Germinal center (tissue), 1 donor: ENCODE results near the gene CD59.

ENCODE experiments used
- DNase-seq: peaks from one replicate; pipeline ENCODE4 v3.0.0; 2012; ENCODE audit warnings: mixed read lengths, low spot score

Gene CD59

DNA sequence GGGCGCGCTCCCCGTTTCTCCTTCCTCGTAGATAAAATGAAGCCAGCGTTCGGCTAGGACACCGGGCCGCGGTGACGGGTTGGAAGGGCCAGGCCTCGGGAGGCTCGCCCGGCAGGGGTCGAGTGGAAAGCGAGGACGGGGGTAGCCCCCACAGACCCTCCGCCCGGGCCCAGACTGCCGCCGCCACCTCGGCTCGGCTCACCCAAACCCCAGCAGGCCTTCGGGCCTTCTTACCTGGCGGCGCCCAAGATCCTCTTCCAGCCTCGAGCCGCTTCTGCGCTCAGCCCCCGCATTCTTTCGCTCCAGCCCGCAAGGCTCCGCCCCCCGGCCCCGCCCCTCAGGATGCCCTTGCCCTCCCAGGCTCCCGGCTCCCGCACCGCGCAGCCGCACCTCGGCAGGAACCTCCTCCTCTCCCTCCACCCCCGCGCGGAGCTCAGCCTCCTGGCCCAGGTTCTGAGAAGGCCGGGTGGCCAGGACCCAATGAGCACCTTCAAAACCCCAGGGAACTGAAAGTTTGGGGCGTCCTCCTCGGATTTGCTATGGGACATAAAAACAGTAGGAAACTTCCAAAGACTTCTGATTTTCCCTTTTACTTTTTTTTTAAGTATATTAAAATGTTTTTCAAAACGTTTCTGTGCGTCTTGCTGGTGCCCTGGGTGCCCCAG, at the start of gene CD59:
Gene CD59, minus strand, starts transcription at position 276 of the 665 bp plus-strand sequence. CDS start 13,978 bp downstream, outside the sequence.
- peak; percentile 90 for DNase-seq

DNA sequence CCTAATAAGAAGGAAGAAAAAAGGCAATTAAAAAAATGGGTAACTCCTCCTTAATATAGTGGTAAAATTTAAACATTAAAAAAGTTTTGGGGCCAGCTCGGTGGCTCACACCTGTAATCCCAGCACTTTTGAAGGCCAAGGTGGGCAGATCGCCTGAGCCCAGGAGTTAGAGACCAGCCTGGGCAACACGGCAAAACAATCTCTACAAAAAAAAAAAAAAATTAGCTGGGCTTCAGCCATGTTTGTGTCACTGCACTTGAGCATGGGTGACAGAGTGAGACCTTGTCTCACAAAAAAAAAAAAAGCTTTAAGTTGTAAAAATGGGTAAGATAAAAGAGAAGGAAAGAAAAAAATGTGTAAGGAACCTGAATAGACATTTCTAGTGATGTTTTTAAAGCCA, 49.4 kb upstream of the CD59 start:
- DNase-seq: no peak

DNA sequence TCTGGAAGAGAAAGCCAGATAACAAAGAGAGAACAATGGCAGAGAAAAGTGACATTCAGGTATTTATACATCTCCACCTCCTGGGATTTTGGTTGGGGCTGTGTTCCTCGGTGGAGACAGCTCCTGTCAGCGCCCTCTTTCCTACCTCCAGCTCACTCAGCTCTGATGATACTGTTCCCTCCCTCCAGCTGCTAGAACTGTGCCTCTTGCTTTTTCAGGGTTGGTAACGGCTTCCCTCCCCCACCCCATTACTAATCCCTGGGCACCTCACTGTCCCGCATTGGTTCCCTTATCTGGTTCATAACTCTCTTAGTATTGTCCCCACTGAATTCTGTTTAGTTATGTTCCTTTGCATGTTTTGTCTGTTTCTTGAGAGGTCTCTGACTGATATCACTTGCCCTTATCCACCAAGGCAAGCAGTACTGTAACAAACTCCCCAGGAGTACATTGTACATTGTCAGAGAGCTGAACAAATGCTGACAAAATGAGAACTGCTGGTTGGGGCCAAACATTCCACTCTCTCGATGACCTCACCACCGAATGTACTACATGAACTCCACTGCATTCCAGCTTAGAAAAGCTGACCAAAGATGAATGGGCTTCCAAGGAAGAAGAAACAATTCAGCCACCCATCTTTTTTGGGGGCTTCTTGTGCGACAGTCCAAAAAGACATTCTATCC, 43.8 kb upstream of the CD59 start:
- no peak for DNase-seq

- no peak for DNase-seq
These were observed 42.5 kb upstream of the CD59 start for GRCh38 chr11:33778675-33779074.

DNA sequence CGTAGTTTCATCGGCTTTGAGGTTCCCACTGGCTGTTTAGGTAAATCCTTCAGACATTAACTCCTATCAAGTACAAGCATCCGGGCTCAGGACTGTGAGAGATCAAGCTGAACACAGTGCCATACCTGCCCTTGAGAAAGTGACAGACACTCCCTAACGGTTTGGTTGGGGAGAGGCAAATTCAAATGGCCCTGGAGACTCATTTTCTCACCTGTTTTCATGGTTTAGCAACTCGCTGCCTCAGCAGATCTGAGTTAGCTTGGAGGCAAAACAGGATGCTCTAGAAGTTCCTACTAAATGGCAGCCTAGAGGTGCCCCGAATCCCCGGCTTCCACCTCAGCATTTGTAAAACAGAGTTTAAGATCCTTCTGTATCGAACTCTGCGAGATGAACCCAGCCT, 41.7 kb upstream of the CD59 start:
- DNase-seq: no peak

DNA sequence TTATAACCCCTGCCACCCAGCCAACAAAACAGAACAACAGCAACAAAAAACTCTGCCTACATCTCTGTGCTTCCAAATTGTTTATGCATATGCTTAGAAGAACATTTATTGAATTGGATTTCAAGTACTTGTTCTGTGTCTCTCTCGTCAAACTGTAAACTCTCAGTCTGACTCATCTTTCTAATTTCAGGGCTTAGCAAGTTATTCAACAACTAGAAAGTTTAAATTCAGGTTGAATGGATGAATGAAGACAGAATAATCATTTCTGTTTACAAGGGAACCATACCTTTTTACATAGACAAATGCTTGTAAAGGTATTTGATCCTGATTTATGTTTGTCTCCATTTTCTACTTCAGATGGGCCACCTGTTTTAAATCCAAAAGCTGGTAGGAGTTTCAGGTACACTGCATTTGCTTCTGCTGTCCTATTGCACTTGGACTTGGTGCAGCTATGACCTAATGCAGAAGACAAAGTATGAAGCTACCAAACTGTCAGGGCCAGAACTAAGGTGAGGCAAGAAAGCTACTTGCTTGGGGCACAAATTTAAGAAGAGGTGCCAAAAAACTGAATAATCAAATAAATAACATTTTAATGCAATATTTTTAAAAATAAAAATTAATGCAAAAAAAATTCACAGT, 39.7 kb upstream of the CD59 start:
- DNase-seq: no peak

- no peak for DNase-seq
These were observed 39.2 kb upstream of the CD59 start for GRCh38 chr11:33775467-33775807.

DNA sequence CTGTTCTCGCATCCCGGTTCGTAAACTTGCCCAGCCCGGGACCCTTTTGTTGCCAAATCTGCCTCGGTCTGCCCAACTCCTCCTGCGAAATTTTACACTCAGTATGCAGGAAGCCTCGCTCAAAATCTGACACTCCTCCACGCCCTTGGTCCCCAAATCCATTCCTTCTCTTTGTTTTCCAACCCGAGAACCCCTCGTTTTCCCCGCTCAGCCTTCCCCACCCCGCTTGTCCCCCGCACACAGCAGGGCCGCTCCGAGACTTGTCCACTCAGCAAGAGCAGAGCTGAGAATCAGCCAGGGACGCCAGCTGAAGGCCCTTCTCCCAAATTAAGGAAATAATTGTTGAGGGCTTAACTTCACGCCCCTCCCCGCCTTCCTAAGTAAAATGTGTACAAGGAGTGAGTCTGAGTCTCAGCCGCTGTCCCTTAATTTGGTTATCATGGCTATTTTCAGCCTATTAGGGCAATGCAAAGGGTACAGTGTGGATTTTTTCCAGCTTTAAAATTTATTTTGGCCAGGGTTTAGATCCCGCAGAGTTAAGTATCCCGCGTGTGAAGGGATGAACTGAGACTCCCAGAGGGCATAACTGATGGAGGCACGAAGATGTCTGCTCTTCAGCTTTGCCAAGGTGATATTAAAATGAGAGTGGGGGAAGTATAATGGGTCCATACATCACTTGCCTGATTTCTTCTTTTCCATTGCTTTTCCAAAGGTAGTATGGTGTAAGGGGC, 38.7 kb upstream of the CD59 start:
- no peak for DNase-seq

DNA sequence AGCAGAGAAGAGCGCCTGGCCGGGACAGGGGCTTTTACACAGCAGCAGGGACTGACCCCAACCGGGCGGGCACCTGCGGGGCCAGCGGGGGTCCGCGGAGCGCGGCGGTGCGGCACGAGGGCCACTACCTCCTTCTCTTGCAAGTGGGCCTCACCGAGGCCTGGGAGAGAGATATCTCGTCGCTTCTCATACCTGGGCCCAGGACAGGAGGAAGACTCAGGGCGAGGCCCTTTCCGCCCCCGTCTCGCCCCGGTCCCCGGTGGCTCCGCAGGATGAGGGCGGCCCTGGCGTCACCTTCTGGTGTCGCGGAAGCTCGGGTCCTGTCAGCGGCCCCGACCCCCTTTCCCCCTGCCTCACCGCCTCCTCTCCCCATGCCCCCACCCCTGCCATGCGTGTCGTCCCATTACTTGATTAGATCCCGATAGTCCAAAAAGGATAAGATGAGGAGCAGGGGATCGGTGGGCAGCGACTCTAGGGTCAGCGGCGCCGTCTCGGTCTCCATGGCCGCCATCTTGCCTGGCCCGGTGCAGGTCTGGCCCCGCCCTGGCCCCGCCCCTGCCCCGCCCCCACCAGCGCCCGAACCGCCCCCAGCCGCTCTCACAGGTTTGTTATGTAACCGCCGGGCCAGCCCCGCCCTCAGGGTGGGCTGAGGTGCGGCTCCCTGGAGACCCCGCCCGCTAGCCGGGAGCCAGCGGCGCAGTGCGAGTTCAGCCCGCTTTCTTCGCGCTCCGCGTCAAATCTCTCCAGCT, 37.9 kb upstream of the CD59 start, which contains the start of gene FBXO3:
Gene FBXO3, minus strand, starts transcription at position 534 of the 749 bp plus-strand sequence. Its CDS starts 23 bp downstream, at position 511.
- peak; percentile 98 for DNase-seq

GRCh38 chr11:33773404-33773986, 37.3 kb upstream of the CD59 start:
- DNase-seq: peak; percentile 47

DNA sequence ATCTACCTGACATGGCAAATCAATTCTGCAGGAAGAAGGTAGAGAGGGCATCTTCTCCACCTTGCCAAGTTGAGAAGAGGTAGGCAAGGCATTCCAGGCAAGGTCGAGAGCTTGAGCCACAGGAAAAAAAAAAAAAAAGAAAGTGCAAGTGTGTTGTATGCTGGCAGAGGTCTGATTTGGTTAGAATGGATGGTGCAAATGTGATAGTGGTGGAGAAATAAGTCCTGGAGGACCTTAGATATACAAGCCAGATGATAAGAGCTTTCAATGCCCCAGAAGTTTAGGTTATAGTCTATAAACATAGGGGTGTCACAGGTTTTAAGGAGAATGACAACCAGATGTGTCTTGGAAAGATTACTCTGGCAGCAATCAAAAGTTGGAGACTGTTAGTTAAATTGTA, 36.6 kb upstream of the CD59 start:
- DNase-seq: no peak

GRCh38 chr11:33772300-33772699, 36.1 kb upstream of the CD59 start:
- no peak for DNase-seq

GRCh38 chr11:33770236-33770635, 34.0 kb upstream of the CD59 start:
- DNase-seq: no peak

- no peak for DNase-seq
These were observed 33.3 kb upstream of the CD59 start for GRCh38 chr11:33769542-33769941.

- DNase-seq: no peak
These were observed 31.4 kb upstream of the CD59 start for GRCh38 chr11:33767624-33768023.

DNA sequence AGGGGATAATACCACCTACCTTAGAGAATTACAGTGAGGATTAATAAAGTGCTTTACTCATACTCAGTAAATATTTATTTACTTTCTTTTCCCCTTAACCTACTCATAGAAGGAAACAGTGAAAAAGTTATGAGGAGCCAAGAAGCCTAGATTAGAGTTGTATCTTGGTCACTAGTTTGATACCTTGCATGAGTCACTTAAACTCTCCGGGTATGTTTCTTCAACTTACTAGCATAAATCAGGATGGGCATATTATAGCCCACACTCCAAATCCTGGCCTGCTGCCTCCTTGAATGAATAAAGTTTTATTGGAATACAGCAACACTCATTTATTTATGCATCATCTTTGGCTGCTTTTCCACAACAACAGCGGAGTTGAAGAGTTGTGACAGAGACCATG, 29.9 kb upstream of the CD59 start:
- DNase-seq: no peak

- DNase-seq: no peak
These were observed 25.2 kb upstream of the CD59 start for GRCh38 chr11:33761471-33761870.

DNA sequence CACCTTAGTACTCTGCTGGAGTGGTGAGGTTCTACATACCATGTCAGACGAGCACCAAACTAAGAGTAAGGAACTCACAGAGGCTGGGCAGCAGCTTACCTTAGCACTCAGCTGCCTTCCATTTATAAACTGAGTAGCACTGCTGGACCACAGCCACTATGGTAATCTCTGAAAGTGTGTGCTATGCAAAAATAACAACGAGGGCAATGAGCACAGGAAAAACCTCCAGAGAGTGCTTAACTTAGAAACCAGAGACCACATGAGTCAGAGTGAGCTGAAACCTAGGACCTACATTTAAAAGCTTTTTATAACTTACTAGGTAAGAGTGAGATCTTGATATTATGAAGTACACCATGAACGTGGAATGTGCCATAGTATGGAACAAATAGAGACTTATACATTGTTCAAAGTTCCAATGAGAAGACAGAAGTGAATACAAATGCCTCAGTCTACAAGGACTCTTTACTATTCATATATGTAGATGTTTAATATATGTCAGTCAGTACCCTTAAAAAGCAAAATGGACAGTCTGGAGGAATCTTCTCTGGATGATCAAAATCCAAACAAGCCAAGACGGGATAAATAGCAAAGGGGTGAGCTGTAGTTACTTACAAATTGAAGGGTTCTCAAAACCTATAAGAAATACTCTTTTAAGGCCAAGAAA, 17.2 kb upstream of the CD59 start:
- no peak for DNase-seq

GRCh38 chr11:33751878-33752277, 15.7 kb upstream of the CD59 start:
- no peak for DNase-seq

- DNase-seq: no peak
These were observed 11.8 kb upstream of the CD59 start for GRCh38 chr11:33747979-33748378.

DNA sequence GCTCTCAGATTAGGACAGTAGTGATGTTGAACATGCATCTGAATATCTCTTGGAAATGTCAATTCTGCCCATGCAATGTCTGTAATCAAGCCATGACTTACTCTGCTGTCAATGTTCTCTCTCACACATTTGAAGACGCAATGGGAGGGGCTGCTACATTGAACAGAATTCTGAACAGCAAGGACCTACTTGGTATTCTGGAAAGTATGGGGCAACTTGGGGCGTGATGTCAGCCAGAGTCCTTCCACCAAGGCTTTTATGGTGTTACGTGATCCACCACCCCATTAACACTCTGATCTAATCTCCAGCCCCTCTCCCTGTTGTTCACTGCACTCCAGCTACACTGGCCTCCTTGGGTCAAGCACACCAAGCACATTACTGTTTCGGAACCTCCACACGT, 7.1 kb upstream of the CD59 start:
- DNase-seq: no peak
